Raji (cell line): ENCODE data around the gene DZIP1.

Experiments
- POLR2A ChIP-seq: IDR thresholded peaks from 2 replicates; pipeline ENCODE4 v1.6.1; 2011; ENCODE audit warnings: low read depth, low read length, control low read depth; ENCODE audit not compliant: insufficient read depth

DZIP1 gene

DNA sequence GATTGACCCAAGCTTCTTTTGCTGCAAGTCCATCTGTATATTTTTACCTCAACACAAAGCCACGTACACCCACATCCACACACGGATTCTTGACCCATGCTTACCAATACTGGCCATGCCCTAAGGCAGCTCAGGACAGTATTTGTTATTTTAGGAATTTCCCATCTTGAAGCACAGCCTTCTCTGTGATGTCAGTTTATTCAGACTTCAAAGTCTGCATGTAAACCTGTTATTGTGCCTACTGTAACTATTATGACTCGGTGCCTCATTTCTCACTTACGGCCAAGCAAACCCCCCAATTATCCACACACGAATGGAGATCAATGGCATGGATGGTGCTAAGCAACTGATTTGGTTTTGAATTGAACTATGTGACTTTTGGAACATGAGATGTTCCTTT lies 74.5 kb downstream of the DZIP1 start:
- TF ChIP-seq POLR2A: no peak

DNA sequence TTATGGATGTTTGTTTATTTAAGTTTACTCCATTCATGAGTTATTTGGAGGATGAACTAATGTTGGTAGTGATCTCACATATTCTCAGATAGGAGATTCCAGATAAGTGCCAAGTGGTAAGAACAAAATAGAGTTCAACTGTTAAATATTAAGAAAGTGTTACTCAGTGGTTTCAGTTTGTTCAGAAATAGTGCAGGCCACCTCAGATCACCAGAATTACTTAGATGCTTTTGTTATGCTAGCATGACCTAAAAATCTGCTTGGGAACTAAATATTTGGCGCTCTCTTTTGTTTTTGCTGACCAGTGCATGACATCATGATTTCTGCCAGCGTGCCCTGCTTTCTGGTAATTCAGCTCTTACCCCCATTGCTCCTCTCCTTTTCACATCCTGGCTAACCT lies 76.4 kb downstream of the DZIP1 start:
- no peak for TF ChIP-seq POLR2A

DNA sequence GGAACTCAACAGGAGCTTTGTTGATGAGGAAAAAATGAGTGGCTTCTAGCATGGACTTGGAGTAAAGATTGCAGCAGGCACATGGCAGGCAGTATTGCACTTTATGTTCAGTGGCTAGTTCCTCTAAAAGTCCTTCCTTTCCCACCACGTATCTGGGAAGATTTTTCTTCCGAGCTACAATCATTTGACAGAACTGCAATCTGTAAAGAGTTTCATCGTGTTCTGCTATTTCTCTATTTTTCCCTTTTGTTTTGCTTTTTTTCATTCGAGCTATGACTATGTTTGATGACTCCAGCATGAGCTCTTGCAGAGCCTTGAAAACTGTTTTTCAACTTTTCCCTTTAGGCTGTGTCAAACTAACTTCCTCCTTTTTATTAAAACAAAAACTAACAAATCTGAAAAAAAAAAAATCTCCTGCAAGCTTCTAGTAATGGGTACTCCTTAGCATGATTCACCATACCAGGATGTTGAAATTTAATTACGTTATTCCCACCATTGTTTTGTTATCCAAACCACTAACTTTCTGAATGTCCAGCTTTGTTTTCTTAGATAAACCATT lies 79.7 kb downstream of the DZIP1 start:
- TF ChIP-seq POLR2A: no peak

DNA sequence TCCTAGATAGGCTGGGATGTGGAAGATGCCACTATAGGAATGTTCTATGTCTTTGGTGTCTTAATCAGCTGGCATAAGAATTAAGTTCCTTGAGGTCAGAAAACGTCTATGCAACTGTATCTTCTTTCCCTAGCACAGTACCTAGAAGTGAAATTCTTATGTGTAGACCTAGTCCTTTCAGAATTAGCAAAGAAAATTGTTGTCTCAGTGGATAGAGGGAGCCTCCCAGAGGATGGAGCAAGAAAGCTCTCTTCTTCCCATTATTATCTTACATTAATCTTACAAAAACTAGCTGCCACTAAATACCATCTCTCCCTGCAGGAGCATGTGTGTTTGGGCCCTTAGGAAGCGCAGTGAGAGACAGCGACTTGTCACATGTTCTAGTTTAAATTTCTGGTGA lies 80.4 kb downstream of the DZIP1 start:
- TF ChIP-seq POLR2A: no peak

DNA sequence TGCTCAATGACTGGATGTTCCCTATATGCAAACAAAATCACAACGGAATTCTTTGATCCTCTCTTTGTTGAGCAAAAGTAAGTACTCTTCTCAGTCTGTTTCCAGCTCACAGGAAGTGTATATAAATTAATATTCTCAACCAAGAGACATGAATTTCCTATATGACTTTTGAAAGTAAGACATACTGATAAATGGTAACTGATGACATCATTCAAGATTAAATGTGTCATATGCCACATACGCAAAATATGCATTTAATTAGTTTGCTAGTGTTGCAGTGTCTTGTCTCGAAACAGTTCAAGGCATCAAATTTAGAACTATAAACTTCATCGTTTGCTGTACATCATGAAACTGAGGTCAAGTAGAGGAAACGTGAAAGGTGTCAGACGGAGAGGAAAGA lies 84.1 kb downstream of the DZIP1 start:
- TF ChIP-seq POLR2A: no peak

DNA sequence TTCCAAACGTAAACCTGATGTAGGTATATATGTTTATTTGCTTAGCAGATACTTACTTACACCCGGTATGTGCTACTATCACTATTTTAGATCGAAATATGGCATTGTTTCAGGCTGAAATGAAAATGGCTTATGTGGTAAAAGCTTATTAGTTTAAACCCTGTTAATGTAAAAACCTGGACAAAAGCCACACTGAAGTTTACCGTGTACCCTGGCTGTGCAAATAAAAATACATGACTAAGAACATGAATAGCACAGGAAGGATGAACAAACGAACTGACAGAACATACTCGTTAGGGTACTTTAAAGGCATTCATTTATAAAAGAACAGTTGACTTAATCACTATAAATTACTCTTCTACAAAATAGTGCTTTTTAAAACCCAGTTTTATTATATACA lies 85.4 kb downstream of the DZIP1 start:
- TF ChIP-seq POLR2A: no peak

DNA sequence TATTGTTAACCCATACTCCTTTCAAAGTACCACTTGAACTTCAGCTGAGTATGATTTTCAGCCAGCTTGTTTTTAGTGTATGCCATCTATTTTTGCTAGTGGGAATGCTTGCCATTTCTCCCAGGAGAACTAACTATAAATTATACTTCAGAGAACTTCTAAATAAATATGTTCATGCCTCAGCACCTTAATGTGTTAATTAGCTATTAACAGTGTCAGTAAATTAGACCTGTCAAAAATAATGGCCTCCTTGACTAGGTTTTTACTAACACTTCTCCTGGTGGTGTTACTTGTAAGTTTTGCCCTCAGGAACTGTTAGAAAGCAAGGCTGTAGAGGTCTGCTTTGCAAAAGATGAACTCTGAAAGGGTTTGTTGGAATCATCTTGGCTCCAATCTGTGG lies 87.5 kb downstream of the DZIP1 start:
- TF ChIP-seq POLR2A: no peak

DNA sequence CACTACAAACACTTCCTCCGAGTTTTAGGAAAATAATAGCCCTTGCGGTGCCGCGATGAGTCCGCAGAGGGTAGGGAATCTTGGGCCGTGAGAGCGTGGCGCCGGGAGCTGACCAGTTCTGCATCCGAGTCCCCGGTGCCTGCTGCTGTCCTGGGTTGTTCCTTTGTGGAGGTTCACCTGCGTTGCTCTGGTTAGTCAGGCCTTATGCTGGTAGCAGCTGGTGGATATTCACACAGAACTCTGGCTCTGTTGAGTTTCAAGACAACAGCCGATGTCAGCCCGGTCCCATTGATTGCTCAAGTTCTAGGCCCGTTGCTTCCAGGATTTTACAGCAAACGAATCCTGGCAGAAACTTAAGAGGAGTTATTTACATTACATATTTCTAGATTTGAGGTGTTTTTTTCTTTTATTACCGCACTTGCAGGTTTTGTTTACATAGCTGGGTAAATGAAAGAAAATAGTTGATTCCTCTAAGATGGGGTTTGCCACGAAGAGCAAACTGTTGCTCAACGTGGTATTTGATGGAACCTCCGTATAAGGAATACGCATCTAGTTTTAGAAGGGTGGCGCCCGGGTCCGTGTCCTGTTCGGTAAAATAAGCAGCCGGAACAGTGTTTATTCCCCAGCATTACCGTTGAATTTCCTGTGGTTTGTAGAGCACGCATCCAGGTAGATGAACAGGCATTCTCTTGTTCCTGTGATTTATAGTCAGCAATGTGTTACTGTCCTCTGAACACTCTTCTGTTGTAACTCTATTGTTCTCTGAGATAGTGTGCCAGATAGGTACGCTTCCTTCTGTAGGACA lies 90.7 kb downstream of the DZIP1 start:
- no peak for TF ChIP-seq POLR2A

DNA sequence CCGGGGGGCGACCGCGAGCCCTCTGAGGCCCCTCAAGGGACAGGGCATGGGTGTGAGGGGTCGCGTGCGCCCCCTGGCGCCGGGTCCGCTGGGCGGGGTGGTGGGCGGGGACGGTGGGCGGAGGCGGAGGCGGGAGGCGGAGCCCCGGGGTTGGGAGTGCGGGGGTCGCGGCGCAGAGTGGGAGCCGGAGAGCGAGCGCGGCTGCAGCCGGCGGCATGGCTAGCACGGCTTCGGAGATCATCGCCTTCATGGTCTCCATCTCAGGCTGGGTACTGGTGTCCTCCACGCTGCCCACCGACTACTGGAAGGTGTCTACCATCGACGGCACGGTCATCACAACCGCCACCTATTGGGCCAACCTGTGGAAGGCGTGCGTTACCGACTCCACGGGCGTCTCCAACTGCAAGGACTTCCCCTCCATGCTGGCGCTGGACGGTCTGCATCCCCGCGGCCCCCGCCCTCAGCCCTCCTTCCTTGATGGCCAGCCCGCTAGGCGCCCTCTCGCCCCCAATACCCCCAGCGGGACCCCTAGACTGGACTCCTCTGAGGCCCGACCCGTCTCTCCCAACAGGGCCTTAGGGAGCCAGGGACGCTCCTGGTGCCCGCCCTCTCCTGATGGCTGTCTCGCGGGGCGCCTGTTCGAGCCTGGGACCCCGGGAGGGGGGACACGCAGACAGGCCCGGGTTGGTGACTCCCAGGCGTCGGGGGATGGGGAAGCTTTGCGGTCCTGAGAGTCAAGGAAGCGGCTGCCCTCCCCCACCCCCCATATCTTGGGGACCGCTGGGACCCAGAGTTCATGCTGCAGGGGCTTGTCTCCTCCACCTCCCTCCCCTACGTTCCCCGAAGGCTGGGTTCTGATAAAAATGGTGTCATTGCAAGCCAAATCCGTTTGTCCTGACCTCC lies 91.7 kb downstream of the DZIP1 start, which contains the start of gene CLDN10:
Gene CLDN10, plus strand, starts transcription at position 182 of the 903 bp plus-strand sequence. Its CDS starts 34 bp downstream, at position 216.
- TF ChIP-seq POLR2A: no peak

DNA sequence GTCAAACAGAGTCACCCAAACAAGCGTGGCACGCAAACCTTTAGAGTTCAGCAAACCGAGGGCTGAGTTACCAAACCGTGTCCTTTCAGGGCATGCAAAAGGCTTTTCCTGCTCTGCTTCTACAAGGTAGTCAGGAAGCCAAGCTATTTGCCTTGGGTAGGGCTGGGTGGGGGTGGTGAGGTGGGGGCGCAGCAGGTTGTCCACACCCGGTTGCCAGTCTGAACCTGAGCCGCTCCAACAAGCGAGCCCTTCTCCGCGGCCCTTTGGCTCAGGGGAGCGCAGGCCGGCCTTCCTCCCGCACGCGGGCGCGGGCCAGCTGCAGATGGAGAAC lies 92.3 kb downstream of the DZIP1 start:
- no peak for TF ChIP-seq POLR2A

DNA sequence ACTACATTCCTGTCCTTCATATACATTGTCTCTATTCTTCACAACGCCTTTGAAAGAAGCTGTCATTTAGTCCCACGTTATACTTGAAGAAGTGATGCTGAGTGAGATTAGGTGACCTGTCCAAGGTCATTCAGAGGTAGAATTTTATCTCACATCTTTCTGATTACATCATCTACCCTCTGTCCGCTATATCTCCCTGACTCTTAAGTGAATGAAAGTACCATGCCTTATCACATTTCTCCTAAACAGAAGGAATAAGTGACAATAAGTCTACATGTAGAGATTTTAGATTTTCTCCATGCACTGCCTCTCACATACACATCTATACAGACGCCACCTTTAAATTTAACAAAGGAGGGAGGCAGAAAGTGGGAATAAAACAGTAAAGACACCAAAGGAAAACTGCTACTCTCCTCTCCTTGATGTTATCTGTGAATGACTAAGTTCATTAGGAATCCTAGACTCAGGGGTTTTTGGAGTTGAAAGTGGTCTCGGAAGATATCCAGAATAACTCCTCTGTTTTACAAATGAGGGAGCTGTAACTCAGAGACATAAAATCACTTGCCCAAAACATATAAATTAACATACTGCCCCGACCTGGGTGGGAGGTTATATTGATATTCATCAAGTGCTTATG lies 96.9 kb downstream of the DZIP1 start:
- no peak for TF ChIP-seq POLR2A

DNA sequence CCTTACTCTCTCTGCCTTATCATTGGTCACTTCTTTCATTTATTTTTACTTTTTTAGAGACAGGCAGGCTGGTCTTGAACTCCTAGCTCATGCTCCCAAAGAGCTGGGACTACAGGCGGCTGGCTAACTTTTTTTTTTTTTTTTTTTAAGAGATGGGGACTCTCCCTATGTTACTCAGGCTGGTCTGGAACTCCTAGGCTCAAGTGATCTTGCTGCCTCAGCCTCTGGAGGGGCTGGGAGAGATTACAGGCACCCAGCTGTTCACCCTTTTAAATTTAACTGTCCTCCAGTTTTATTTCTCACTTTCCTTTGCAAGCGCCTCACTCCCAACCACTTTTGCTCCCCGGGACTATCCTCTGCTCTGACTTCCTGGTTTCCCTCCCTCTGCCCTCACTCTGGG lies 97.6 kb downstream of the DZIP1 start:
- no peak for TF ChIP-seq POLR2A

DNA sequence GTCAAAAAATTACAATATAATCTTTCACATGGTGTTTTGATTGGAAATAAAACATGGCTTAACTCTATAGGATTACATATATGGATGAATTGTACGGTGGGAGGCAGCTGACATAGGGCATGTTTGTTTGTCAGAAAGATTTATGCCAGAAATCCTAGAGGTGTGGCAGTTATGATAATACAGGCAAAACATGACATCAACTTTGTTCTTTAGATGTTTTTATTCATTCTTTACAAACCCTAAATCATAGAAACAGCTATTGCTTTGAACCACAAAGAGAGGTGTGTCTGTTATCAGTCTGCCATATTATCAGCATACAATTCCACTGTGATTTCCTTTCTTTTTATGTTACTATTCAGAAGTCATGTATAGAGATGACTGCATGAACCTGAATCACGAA lies 100.2 kb downstream of the DZIP1 start:
- no peak for TF ChIP-seq POLR2A

DNA sequence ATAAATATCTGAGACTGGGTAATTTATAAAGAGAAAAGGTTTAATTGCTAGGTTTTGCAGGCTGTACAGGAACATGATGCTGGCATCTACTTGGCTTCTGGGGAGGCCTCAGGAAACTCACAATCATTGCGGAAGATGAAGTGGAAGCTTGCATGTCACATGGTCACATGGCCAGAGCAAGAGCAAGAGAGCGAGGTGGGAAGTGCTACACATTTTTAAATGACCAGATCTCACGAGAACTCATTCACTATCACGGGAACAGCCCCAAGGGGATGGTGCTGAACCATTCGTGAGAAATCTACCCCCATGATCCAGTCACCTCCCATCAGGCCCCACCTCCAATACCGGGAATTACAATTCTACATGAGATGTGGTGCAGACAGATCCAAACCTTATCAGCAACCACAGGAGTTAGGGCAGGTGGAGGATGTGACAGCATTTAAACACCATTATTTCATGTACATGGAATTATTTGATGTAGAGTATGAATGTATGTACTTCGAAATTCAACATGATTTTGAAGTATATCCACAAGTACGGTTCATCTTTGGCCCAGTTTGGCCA lies 102.5 kb downstream of the DZIP1 start:
- TF ChIP-seq POLR2A: no peak

DNA sequence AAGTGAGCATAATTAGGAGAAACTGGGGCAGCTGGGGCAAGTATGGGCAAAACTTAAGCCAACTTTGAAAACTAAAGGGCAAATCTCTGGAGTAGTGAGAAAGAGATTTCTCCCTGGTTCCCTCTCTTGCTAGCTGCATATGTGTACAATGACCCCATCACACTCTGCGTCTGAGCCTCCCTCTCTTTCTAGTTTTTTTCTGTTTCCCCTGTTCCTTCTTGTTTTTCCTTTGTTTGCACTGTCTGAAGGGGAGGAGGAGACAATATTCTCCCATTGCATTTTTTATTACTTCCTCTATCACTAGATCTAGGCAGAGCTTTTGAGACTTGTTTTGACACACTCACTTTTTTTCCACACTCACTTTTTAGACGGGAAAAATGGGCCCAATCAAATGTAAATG lies 103.2 kb downstream of the DZIP1 start:
- no peak for TF ChIP-seq POLR2A

DNA sequence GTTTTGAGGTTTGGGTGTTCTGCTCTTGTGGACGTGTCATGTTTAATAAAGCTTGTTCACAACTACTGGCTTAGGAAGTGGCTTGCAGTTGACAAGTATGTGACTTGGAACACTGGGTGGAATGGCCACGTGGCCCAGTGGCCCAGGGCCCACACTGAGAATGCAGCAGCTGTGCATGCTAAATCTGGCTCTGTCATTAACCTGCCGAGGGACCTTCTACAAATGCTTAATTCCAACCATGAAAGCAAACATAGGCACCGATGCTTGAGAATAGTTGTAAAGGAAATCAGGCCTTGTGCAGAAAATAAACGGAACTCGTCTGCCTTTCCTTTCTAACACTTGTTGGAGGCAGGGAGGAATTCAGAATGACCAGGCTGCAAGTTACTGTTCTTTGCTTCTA lies 103.6 kb downstream of the DZIP1 start:
- no peak for TF ChIP-seq POLR2A
